SU-DHL-6 (cell line): ENCODE data around the gene EXOC7.

ENCODE experiments used
- EZH2phosphoT487 ChIP-seq: fragments of 200-600 bp; sonication (generic), shearing (Covaris generic); conservative IDR thresholded peaks from 2 replicates; pipeline ENCODE4 v1.6.1; 2018; ENCODE audit warnings: mild to moderate bottlenecking, antibody characterized with exemption, low read length, moderate library complexity, mixed read lengths
- TF ChIP-seq, protein P1 (sequence below): fragments of 200-600 bp; sonication (generic); IDR thresholded peaks from one replicate; pipeline ENCODE4 v1.5.1; 2017; ENCODE audit warnings: antibody characterized with exemption, mild to moderate bottlenecking, low read length, moderate library complexity; ENCODE audit not compliant: insufficient read depth, poor library complexity, severe bottlenecking

DNA sequence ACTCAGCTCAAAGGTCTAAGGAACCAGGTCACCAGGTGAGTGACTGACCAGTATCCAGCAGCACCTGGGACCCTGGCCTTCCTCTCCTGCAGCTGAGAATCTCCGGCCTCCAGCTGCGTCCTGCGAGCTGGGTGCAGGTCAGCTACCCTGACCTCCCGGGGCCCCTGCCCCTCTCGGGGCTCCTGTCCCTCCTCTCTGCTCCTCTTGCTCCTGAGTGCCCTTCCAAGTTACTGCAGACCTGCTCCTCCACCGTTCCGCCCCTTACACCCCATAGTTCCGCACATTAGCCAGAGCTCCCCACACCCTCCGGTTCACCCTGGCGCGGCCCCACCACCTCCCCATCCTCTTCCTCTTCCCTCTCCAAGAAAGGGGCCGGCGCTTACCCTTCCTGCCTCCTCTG, 26.9 kb upstream of the EXOC7 start:
- TF ChIP-seq, protein P1, sequence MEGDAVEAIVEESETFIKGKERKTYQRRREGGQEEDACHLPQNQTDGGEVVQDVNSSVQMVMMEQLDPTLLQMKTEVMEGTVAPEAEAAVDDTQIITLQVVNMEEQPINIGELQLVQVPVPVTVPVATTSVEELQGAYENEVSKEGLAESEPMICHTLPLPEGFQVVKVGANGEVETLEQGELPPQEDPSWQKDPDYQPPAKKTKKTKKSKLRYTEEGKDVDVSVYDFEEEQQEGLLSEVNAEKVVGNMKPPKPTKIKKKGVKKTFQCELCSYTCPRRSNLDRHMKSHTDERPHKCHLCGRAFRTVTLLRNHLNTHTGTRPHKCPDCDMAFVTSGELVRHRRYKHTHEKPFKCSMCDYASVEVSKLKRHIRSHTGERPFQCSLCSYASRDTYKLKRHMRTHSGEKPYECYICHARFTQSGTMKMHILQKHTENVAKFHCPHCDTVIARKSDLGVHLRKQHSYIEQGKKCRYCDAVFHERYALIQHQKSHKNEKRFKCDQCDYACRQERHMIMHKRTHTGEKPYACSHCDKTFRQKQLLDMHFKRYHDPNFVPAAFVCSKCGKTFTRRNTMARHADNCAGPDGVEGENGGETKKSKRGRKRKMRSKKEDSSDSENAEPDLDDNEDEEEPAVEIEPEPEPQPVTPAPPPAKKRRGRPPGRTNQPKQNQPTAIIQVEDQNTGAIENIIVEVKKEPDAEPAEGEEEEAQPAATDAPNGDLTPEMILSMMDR, result no peak
- TF ChIP-seq EZH2phosphoT487, result no peak
